ACHN (cell line): ENCODE measurements around the gene RPL28.

Source experiments
- DNase-seq: peaks from one replicate; pipeline ENCODE4 v3.0.0-alpha.2; 2015
- in situ Hi-C: cut with HindIII; loops from 2 replicates; pipeline ENCODE4 v1.10.0; 2017; ENCODE audit warnings: low sequenced_read_pairs, low pct_ligation_motif_present, low pct_unique_long_range_greater_than_20kb

RPL28 gene

DNA sequence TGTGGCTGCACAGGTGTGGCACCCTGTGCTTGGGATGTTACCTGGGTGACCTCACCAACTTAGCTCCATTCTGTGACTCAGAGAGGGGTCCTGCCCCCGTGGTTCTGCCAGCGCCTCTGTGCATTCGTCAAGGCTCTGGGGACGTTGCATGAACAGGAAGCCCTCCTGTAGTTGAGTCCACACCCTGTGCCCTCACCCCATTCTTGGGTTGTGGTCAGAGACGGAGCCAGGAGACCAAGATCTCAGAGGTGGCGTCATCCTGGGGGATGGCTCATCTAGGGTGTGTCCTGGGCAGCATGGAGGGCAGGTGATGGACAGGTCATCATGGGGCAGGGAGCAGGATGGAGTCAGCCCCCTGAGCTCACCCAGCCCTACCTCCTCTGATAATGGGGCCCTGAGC lies 33.7 kb upstream of the RPL28 start:
- DNase-seq: no peak
- in situ Hi-C loops: no loop called here

DNA sequence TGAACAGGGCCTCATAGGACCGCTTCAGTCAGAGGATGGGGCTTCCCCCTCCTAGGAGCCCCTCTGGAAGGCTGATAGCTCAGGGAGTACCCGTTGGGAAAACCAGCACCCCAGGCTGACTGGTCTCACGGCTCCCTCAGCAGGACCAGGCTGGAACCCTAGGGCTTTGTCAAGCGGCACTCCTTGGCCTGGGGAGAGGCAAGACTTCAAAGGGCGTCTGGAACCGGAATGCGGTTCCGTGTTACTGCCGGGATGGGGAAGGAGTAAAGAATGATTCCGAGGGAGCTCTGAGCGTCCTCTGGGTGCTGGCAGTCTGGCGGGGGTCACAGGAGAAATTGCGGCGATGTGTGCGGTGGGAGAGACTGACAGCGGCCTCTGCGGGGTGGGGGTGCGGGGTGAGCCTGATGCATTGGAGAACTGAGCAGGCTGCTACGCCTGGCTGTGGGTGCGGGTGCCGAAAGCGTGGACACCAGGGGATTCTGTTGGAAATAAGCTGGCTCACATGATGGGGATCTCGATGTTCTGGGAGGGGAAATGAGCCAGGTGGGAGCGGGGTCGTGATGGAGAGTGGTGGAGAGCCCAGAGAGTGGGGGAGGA lies 33.1 kb upstream of the RPL28 start:
- DNase-seq: no peak
- in situ Hi-C loops: no loop called here

DNA sequence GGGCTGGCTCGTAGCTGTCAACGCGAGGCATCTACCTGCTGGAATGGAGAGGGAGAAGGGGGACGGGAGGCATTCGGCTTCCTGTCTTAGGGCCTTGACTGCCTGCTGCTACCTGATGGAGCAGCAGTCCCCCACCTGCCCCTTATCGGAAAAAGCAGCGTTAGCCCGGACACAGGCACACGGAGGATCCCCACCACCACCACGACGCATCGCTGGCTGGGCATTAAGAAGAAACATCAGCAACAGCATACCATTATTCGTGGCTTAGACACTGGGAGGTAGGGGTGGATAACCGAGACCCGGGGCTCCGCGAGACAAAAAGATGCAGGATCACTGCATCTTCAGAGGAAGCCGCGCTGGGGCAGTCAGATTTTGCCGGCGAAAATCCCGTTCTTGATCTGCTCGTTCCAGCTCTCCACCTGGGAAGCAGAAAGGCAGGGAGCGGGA lies 32.4 kb upstream of the RPL28 start:
- no peak for DNase-seq
- in situ Hi-C loops: no loop called here

DNA sequence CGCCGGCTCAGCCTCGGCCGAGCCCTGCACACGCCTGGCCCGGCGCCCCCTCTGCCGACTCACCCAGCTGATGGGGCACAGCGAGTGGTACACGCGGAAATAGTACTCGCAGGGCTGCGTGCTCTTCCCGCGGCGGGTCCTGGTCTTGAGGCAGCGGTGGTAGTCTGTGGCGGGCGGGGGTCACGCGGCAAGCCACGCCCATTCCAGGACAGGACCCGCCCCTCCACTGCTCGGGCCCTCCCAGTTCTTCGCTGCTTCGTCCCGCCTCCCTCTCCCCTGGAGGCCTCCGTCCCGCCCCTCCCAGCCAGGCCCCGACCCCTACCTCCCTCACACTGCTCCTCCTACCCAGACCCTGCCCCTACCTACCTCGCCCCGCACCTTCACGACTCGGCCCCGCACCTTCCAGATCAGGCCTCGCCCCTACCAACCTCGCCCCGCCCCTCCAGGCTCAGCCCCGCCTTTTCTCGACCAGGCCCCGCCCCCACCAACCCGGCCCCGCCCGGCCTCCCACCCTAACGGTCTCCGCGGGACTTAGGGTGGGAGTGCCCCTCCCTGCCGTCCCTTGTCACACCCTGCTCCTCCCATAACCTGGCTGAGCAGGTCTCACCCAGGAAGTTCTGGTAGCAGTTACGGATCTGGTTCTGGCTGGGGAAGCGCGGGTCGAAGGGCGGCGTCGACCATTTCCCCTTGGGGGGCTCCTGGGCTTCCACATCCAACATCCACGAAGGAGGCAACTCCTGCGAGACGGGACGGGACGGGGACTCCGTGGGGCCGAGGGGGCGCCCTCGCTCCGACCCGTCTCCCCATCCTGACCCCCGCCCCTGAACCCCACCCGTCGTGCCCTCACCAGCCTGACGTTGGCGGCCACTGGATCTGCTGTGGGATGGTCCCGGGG lies 31.7 kb upstream of the RPL28 start:
- in situ Hi-C loops: no loop called here
- DNase-seq: peak; percentile 45

DNA sequence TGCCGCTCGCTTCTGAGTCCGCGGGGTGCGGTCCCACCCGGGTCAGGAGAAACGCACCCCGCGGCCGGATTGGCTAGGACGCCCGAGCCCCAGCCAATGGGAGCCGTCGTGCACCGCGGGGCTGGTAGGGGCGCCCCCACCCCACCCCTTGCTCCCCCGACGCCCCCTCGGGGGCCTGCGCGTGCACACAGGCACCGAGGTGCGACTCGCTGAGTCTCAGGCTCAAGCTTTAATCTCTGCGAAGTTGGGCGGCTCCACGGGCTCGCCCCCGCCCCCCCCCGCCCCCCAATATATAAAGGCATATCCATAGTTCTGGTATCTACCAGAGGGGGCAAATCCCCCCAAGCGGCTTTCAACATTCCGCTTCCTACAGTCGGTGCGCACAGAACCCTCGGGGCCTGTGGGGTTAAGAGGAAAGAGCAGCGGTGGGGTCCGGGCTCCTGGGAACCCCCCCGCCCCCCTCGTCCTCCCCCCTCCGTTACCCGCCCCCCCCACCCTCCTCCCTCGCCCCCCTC lies 31.0 kb upstream of the RPL28 start, which contains the start of gene COX6B2:
TSS of gene COX6B2 (minus strand) at position 22 of the 515 bp plus-strand sequence. CDS start 198 bp downstream, outside the sequence.
- no peak for DNase-seq
- in situ Hi-C loops: no loop called here

DNA sequence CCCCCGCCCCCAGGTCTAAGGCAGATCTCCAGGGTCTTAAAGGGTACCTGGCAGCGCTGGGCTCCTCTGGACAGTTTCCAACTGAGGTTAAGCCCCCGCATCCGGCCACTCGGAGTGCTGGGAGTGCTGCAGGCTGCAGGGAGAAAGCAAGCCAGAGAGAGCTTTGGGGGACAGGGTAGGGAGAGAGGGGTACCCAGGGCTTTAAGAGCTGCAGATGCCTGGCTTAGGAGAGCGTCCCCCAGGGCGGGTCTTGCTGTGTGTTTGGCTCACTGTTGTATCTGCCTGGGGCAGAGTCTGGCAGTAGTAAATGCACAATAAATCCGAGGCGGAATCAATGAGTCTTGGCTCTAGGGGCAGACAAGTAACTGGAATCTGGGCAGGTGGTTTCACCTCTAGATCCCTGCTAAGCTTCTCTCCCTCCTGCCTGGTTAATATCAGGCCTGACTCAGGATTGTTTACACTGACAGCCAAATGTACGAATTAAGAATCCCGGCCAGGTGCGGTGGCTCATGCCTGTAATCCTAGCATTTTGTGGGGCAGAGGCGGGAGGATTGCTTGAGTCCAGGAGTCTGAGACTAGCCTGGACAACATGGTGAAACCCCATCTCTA lies 30.4 kb upstream of the RPL28 start:
- in situ Hi-C loops: no loop called here

DNA sequence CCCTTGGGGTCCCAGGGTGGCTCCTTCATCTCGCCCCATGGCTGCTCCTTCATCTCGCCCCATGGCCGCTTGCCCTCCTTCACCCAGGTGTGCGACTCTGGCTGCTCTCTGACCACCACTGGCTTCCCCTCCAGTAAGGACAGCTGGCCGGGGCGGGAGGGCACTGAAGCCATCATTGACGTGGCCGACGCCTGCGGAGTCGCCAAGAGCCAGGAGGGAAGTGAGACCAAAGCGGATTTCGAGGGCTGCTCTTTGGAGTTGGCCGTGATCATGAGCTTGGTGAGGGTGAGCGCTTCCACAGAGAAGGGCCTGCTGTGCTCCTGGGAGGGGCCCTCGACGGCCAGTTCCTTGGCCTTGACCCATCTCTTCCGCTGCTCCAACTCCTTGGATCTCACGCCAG lies 27.2 kb upstream of the RPL28 start:
- no peak for DNase-seq
- in situ Hi-C loops: no loop called here

More for the DNA sequence above, 30.4 kb upstream of the RPL28 start:
- DNase-seq: no peak

DNA sequence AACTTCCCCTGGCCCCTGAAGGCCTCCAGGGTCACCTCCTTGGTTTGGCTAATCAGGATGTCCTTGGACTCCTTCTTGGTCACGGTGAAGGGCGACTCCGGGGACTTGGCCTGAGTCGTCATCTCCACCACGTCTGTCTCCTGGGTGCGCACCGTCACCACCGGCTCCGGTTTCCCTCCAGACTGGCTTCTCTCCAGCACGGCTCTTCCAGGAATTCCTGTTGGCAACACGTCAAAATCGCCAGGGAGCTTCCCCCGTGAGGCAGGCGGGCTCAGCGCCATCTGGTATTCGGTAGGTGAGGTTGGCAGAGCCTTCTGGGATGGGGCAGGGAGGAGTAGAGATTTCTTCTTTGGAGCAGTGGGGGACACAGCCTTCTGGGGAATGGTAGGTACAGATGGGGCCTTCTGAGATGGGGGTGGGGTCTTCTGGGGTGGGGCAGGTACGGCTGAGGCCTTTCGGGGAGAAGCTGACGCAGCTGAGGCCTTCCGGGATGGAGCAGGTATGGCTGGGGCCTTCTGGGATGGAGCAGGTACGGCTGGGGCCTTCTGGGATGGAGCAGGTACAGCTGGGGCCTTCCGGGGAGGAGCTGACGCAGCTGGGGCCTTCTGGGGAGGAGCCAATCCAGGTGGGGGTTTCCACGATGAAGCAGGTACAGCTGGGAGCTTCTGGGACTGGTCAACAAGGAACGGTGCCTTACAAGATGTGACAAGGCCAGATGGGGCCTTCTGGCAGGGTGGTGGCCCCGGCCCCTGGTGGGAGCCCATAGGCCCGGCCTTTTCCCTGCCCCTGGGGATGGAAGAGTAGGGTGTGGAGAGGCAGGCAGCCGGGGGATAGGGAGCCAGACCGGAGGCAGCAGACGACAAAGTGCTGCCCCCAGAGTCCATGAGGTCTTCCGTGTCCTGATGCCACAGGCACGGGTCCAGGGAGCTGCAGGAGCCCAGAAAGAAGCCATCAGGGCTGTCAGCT lies 26.5 kb upstream of the RPL28 start:
- in situ Hi-C loops: no loop called here
- no peak for DNase-seq

DNA sequence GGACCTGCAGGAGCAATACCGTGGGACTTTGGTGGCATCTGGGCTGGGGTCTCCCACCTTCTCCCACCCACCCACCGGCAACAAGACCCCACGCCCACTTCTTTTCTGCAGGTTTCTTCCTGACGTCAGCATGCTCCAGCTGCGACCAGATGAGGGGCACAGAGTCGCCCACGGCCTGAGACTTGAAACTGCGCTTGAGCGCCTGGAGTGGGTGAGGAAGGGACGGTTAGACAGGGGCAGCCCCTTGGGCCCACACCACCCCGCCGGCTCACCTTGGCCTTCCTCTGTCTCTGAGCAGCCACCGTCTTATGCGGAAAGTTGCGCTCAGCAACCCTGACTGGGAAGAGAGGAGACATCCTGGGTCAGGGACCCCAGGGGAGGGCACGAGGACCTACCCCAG lies 24.8 kb upstream of the RPL28 start:
- in situ Hi-C loops: no loop called here
- DNase-seq: no peak

DNA sequence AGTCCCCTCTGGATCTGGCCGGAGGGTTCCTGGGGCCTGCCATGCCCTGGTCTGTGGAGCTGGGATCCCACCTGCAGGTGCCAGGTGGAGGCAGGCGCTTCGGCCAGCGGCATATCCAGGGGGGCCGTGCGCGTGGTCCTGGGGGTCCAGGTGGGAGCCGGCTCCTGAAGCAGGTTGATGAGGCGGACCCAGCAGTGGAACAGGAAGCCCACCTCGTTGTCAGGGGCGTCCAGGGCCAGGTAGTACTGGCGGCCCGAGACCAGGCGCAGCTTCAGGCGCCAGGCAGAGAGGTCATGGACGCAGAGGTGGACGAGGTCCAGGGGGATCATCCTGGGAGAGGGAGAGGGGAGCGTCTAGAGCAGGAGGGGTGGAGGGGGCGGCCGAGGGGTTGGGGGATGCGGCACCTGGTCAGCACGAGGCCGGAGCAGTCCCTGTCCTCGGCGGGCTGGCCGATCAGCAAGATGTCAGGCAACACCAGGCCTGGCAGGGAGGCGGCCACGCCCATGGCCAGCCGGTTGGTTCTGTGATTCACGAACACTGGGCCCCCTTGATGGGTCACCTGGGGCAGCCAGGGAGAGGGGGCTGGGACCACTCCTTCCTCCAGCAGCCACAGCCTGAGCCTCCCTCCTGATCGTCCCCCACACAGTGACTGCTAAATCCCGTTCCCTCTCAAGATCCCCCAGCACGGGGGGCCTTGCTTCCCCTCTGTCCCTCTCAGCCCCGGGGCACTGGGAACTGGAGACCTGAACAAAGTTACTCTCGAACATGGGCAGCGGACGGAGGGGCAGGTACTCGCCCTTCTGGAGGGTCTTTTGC lies 23.4 kb upstream of the RPL28 start:
- DNase-seq: no peak
- in situ Hi-C loops: no loop called here

DNA sequence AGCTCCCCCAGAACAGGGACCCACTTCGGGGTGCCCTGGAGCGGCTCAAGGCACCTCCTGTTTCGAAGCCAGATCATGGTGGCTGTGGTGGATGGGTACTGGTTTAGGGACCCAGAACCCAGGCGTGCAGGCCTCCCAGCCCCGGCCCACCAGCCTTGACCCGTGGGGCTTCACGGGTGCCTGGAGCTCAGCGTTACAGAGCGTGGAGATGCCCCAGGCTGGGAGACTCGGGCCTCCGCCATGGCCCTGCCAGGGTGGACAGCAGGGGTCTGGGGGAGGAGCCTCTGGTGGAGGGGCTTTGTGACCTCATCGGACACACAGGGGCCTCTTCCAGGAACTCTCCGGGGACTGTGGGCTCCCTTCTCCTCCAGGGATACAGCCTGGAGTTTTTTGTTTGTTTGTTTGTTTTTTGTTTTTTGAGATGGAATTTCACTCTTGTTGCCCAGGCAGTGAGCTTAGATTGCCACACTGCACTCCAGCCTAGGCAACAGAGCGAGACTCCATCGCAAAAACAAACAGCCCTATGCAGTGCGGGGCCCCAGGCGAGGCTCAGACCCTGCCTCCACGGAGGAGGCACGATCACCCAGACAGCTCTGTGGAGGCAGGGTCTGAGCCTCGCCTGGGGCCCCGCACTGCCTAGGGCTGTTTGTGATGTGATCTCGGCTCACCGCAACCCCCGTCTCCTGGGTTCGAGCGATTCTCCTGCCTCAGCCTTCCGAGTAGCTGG lies 22.6 kb upstream of the RPL28 start, which contains the start of gene GARIN5B:
TSS of gene GARIN5B (minus strand) at position 271 of the 727 bp plus-strand sequence. CDS start at position 77, 194 bp downstream.
- in situ Hi-C loops: no loop called here
- no peak for DNase-seq

DNA sequence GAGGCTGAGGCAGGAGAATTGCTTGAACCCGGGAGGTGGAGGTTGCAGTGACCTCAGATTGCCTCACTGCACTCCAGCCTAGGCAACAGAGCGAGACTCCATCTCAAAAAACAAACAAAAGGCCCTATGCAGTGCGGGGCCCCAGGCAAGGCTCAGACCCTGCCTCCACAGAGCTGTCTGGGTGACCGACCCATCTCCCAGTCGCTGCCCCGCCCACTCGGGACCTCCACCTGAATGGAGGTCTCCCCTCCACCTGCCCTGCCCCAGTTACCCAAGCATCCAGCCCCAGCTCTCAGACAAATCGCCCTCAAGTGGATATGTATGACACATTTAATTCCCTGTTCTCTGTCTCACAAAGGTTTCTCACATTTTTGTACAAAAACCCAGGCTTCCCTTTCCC lies 20.5 kb upstream of the RPL28 start:
- no peak for DNase-seq
- in situ Hi-C loops: no loop called here

DNA sequence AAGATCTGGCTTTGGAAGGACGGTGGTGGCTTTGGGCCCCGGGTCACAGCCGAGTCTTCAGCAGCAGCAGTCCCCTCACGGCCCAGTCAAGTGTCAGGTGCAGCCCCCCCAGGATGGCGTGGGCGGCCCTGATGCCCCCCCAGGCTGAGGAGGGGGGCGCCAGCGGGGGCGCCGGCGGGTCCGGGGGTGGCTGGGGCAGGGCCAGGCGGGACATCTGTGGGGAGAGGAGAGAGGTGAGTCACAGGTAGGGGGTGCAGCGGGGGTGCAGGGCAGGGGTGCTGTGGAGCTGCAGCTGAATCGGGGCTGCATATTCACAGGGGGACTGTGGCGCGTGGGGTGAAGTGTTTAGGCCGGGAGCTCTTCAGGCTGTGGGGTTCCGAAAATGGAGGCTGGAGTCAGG lies 19.8 kb upstream of the RPL28 start:
- in situ Hi-C loops: no loop called here
- DNase-seq: no peak

DNA sequence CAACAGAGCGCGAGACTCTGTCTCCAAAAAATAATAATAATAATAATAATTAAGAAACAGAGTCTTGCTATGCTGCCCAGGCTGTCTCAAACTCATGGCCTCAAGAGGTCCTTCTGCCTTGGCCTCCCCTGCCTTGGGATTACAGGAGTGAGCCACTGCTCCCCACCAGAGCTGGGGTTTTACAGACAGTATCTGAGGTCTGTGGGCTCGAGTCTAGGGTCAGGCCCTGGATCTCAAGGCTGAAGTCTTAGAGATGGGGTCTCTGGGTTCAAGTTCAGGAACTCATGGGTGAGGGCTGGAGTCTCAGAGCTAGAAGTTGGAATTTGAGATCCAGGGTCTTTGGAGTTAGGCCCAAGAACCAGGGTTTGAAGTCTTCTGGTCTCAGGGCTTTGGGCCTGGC lies 18.9 kb upstream of the RPL28 start:
- in situ Hi-C loops: no loop called here
- DNase-seq: no peak

DNA sequence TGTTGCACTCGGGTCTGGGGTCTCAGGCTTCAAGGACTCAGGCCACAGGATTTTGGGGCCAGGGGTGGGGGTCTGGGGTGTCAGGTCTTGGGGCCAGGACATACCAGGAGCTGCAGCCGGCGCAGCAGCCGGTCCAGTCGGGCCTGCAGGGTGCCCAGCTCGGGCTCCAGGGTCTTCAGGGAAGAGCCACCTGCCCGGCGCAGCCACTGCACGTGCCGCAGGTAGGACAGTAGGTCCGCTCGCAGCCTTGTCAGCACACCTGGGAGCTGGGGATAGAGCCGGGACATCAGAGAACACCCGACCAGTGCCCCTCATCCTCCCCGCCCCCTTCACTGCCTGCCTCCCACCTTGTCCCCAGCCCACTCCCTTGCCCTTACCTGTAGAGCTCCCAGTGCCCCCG lies 17.6 kb upstream of the RPL28 start:
- no peak for DNase-seq
- in situ Hi-C loops: no loop called here

DNA sequence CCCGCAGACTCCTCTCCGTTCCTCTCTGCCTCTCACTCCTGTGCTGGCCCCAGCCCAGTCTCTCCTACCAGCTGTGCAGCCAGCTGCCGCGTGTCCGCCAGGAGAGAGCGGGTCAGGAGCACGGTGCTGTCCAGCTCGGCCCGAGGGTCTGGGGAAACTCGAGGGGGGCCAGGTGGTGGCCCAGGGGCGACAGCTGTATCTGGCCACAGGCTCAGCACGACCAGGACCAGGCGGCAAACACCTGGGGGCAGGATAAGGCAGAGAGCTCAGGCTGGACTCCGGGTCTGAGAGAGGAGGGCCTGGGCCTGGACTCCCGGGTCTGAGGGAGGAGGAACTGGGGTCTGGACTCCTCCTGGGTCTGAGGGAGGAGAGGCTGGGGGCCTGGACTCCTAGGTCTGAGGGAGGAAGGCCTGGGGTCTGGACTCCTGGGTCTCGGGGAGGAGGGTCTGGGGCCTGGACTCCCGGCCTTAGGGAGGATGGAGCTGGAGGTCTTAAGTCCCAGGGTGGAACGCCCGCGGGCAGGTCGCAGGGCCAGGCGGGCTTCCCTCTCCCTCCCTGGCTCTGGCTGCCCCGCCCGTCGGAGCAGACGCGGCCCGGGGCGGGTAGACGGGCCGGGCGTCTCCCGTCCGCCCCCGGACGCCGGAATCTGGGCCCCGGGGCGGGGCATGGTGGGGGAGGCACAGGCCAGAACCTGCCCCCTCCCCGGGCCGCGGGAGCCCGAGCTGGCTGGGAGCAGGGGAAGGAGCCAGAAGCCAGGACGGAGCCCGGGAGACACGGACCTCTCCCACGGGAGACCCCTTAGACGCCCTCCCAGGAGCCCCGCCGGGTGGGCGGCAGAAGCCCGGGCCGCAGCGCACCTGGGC lies 16.8 kb upstream of the RPL28 start:
- DNase-seq: no peak
- in situ Hi-C loops: no loop called here
